Endothelial cell of umbilical vein (primary cell): ENCODE measurements around the gene SHISA5. TPM values are rescaled to one million over a fixed set of nuclear protein-coding genes. Genes with fewer than 3 reads are reported as not detected.

ENCODE experiments used
- BruUV-seq: library from RNA; stranded (reverse); fragments of 400-500 nt; replicated peaks from 2 replicates; lab custom pipeline; 2021; lab: Mats Ljungman, UMichigan
- CTCF ChIA-PET: fragments of 300-600, 350-600 bp; sonication (Branson Sonifier 250); formaldehyde crosslinking; loops from one replicate; lab custom pipeline; 2021; ENCODE audit warnings: antibody characterized with exemption, inconsistent platforms; lab: Charles Lee
- POLR2A ChIA-PET: fragments of 300-600, 350-600 bp; sonication (Branson Sonifier 250); formaldehyde crosslinking; loops from one replicate; lab custom pipeline; 2021; ENCODE audit warnings: antibody characterized with exemption, inconsistent platforms; lab: Charles Lee
- DNase-seq: peaks from one replicate; pipeline ENCODE4 v3.0.0-alpha.2; 2011; ENCODE audit warnings: low read depth, low spot score
- FAIRE-seq: peaks from 2 replicates; lab custom pipeline; 2011; peaks lifted over from hg19 to GRCh38; lab: Jason Lieb, UNC
- H2AFZ ChIP-seq: 2 replicates; pipeline ENCODE4 v1.6.0; 2012; ENCODE audit warnings: low read depth, low read length, control low read depth, inconsistent platforms
- H3K27ac ChIP-seq: 2 replicates; pipeline ENCODE4 v1.5.1; 2011; ENCODE audit warnings: low read depth, mild to moderate bottlenecking, control low read depth, low read length, moderate library complexity; ENCODE audit not compliant: insufficient read depth
- H3K27me3 ChIP-seq, 2 experiments: 2 replicates each; pipeline versions ENCODE4 v1.6.0 to v1.6.1; 2011; ENCODE audit warnings: low read length in 2 of 2, mixed read lengths in 1 of 2; ENCODE audit not compliant: control insufficient read depth in 2 of 2, insufficient read depth in 2 of 2
- H3K36me3 ChIP-seq, 2 experiments: 2 replicates in 1 of 2; 3 replicates in 1 of 2; pipeline ENCODE4 v1.5.1; 2011; ENCODE audit warnings: low read length in 2 of 2, mild to moderate bottlenecking in 1 of 2, moderate library complexity in 1 of 2; ENCODE audit not compliant: control insufficient read depth in 2 of 2, insufficient read depth in 2 of 2; ENCODE audit errors: extremely low read depth in 1 of 2
- H3K4me1 ChIP-seq: 3 replicates; pipeline ENCODE4 v1.5.1; 2011; ENCODE audit warnings: mild to moderate bottlenecking, low read length; ENCODE audit not compliant: control insufficient read depth, insufficient read depth; ENCODE audit errors: extremely low read depth
- H3K4me2 ChIP-seq: 2 replicates; pipeline ENCODE4 v1.6.1; 2011; ENCODE audit warnings: low read length, control low read depth, mixed read lengths; ENCODE audit not compliant: insufficient read depth
- H3K4me3 ChIP-seq, 3 experiments: fragments of 200-600 bp in 1 of 3; sonication (generic), shearing (Covaris generic) in 1 of 3; replicated peaks in 1 of 3; 2 replicates each; pipeline ENCODE4 v1.5.1; 2011 to 2016; ENCODE audit warnings: control low read depth in 3 of 3, low read length in 3 of 3, mild to moderate bottlenecking in 2 of 3, inconsistent platforms in 1 of 3, low read depth in 1 of 3, moderate library complexity in 1 of 3; ENCODE audit not compliant: insufficient read depth in 1 of 3
- H3K79me2 ChIP-seq: 2 replicates; pipeline ENCODE4 v1.6.0; 2012; ENCODE audit warnings: low read length, inconsistent platforms; ENCODE audit not compliant: control insufficient read depth, insufficient read depth
- H3K9ac ChIP-seq: replicated peaks from 2 replicates; pipeline ENCODE3; 2011; ENCODE audit warnings: low read length, control low read depth; ENCODE audit not compliant: insufficient read depth; ENCODE audit errors: extremely low read depth
- H3K9me1 ChIP-seq: replicated peaks from 3 replicates; pipeline ENCODE4 v1.6.0; 2011; ENCODE audit warnings: mild to moderate bottlenecking, low read length; ENCODE audit not compliant: control insufficient read depth, insufficient read depth; ENCODE audit errors: extremely low read depth
- H3K9me3 ChIP-seq: replicated peaks from 2 replicates; pipeline ENCODE4 v1.5.1; 2012; ENCODE audit warnings: low read length, inconsistent platforms; ENCODE audit not compliant: control insufficient read depth, insufficient read depth
- H4K20me1 ChIP-seq: replicated peaks from 2 replicates; pipeline ENCODE3; 2011; ENCODE audit warnings: mild to moderate bottlenecking, low read length; ENCODE audit not compliant: control insufficient read depth, insufficient read depth; ENCODE audit errors: extremely low read depth
- EZH2 ChIP-seq: IDR thresholded peaks from 2 replicates; pipeline ENCODE4 v1.6.1; 2012; ENCODE audit warnings: borderline replicate concordance, low read depth, mild to moderate bottlenecking, moderate library complexity, low read length, inconsistent platforms; ENCODE audit not compliant: severe bottlenecking
- FOS ChIP-seq: IDR thresholded peaks from 2 replicates; pipeline ENCODE4 v1.6.1; 2011; ENCODE audit warnings: mild to moderate bottlenecking, low read length, moderate library complexity, borderline replicate concordance; ENCODE audit not compliant: insufficient read depth
- GATA2 ChIP-seq: IDR thresholded peaks from 2 replicates; pipeline ENCODE4 v1.7.0; 2011; ENCODE audit warnings: low read depth, mild to moderate bottlenecking, moderate library complexity, mixed read lengths, low read length; ENCODE audit not compliant: insufficient read length, insufficient read depth
- JUN ChIP-seq: IDR thresholded peaks from 2 replicates; pipeline ENCODE4 v1.6.1; 2011; ENCODE audit warnings: borderline replicate concordance, low read depth; ENCODE audit not compliant: insufficient read length, insufficient read depth
- MAX ChIP-seq: IDR thresholded peaks from 2 replicates; pipeline ENCODE4 v1.6.1; 2011; ENCODE audit not compliant: insufficient read depth, insufficient read length
- MYC ChIP-seq: IDR thresholded peaks from one replicate; pipeline ENCODE4 v1.6.1; 2011; ENCODE audit warnings: mild to moderate bottlenecking, low read depth, low read length
- POLR2A ChIP-seq: IDR thresholded peaks from 2 replicates; pipeline ENCODE4 v1.6.1; 2012; ENCODE audit warnings: low read depth, mild to moderate bottlenecking, control low read depth, low read length
- POLR2AphosphoS5 ChIP-seq: IDR thresholded peaks from 2 replicates; pipeline ENCODE4 v1.6.1; 2012; ENCODE audit warnings: low read depth, mild to moderate bottlenecking, control low read depth, low read length, moderate library complexity; ENCODE audit not compliant: insufficient read depth
- dilution Hi-C: fragments of 300-500 bp; cut with MboI; formaldehyde crosslinking; loops from one replicate; pipeline ENCODE4 v1.15.0; 2019; ENCODE audit warnings: low sequenced_read_pairs; ENCODE audit not compliant: extremely low pct_ligation_motif_present
- intact Hi-C: fragments of 100-400 bp; cut with micrococcal nuclease; formaldehyde crosslinking; loops from one replicate; pipeline ENCODE4 v1.10.0; 2022
- polyA plus RNA-seq, 4 experiments: library from polyadenylated mRNA; depleted of rRNA in 3 of 4; stranded (reverse) in 3 of 4; unstranded in 1 of 4; fragments of >200 nt; gene quantifications; 2 replicates each; pipeline versions ENCODE4 v1.2.1 to v1.2.3, GENCODE V29; 2011 to 2012; ENCODE audit warnings: missing spikeins in 1 of 4
- total RNA-seq: library from RNA; stranded (reverse); gene quantifications from 2 replicates; pipeline ENCODE4 v1.2.3, GENCODE V29; 2021
- TF ChIP-seq, protein P1 (sequence below), 2 donors: IDR thresholded peaks; 1 replicate in 1 of 2; 2 replicates in 1 of 2; pipeline ENCODE4 v1.5.1; 2011; ENCODE audit warnings: low read length in 2 of 2, mild to moderate bottlenecking in 2 of 2, moderate library complexity in 2 of 2, control low read depth in 1 of 2, inconsistent platforms in 1 of 2, low read depth in 1 of 2; ENCODE audit not compliant: insufficient read depth in 1 of 2; ENCODE audit errors: extremely low read depth in 1 of 2

Gene SHISA5
- total and polyA plus RNA-seq, 2 donors (not counting 3 experiments of a cell fraction or from before 2014, with no cell fraction given) = 205 to 320 TPM

GRCh38 chr3:48459773-48460516, 44.0 kb downstream of the SHISA5 start:
- dilution Hi-C loops (no loop called here), intact Hi-C loops (no loop called here)
- Histone ChIP-seq H2AFZ (no peak overlapping the region), H4K20me1 (no peaks in the 10 kb centered on the region), H3K4me1 (peaks cover 1% of the 10 kb centered on the region), H3K36me3 (peaks cover 14 to 28% of the 10 kb centered on the region in 2 experiments), H3K9ac (no peak overlapping the region), H3K27me3 (no peaks in the 10 kb centered on the region), H3K27ac (no peak overlapping the region), H3K4me3 (no peak overlapping the region), H3K9me1 (no peaks in the 10 kb centered on the region), H3K79me2 (no peaks in the 10 kb centered on the region), H3K9me3 (no peaks in the 10 kb centered on the region), H3K4me2 (no peak overlapping the region)
- POLR2A ChIA-PET = no interaction called here
- BruUV-seq = no TSS peak
- CTCF ChIA-PET = interaction anchor here (3.7 kb wide), 1 partner anchor 89 kb away, joined by 12 read pairs; no protein-coding TSS in a partner anchor
- DNase-seq = no peak
- TF ChIP-seq MAX (no peak), GATA2 (no peak)
- TF ChIP-seq, protein P1, sequence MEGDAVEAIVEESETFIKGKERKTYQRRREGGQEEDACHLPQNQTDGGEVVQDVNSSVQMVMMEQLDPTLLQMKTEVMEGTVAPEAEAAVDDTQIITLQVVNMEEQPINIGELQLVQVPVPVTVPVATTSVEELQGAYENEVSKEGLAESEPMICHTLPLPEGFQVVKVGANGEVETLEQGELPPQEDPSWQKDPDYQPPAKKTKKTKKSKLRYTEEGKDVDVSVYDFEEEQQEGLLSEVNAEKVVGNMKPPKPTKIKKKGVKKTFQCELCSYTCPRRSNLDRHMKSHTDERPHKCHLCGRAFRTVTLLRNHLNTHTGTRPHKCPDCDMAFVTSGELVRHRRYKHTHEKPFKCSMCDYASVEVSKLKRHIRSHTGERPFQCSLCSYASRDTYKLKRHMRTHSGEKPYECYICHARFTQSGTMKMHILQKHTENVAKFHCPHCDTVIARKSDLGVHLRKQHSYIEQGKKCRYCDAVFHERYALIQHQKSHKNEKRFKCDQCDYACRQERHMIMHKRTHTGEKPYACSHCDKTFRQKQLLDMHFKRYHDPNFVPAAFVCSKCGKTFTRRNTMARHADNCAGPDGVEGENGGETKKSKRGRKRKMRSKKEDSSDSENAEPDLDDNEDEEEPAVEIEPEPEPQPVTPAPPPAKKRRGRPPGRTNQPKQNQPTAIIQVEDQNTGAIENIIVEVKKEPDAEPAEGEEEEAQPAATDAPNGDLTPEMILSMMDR (IDR thresholded peaks at IDR 0.05; ENCODE audit: extremely low read depth in 1 of 2, insufficient read depth in 1 of 2, low read depth in 1 of 2, low read length in 2 of 2) = no peak
- FAIRE-seq = no peak

GRCh38 chr3:48459331-48459730, 44.6 kb downstream of the SHISA5 start:
- Histone ChIP-seq H3K9ac (no peak overlapping the region), H3K4me1 (no peaks in the 10 kb centered on the region), H3K4me2 (no peak overlapping the region), H3K79me2 (no peaks in the 10 kb centered on the region), H4K20me1 (no peaks in the 10 kb centered on the region), H3K4me3 (no peak overlapping the region), H2AFZ (no peak overlapping the region), H3K27me3 (no peaks in the 10 kb centered on the region), H3K9me3 (no peaks in the 10 kb centered on the region), H3K27ac (no peak overlapping the region), H3K36me3 (peaks cover 18 to 29% of the 10 kb centered on the region in 2 experiments), H3K9me1 (no peaks in the 10 kb centered on the region)
- ChIA-PET POLR2A (no interaction called here), CTCF (interaction anchor here (3.7 to 6.5 kb wide), 2 partner anchors 23 to 90 kb away, joined by 12 to 59 read pairs; no protein-coding TSS in a partner anchor)
- no peak for TF ChIP-seq EZH2
- TF ChIP-seq MAX = no peak
- TF ChIP-seq GATA2 = no peak
- TF ChIP-seq POLR2AphosphoS5 = no peak
- TF ChIP-seq, protein P1 (IDR thresholded peaks at IDR 0.05; ENCODE audit: extremely low read depth in 1 of 2, insufficient read depth in 1 of 2, low read depth in 1 of 2, low read length in 2 of 2) = no peak
- no peak for TF ChIP-seq POLR2A
- no peak for TF ChIP-seq JUN
- no peak for TF ChIP-seq FOS
- TF ChIP-seq MYC = no peak
- FAIRE-seq (no peak), DNase-seq (no peak)
- dilution Hi-C loops (no loop called here), intact Hi-C loops (no loop called here)
- no TSS peak for BruUV-seq
